Measurements from ENCODE around the gene ERCC8. TPM values are rescaled to one million over a fixed set of nuclear protein-coding genes. Genes with fewer than 3 reads are reported as not detected.

Gene ERCC8
- total and polyA plus RNA-seq, 9 of the 15 experiments (the other 6 are each of a cell fraction or from before 2014, with no cell fraction given): 10.1 to 41.8 (median 24.4) TPM

DNA sequence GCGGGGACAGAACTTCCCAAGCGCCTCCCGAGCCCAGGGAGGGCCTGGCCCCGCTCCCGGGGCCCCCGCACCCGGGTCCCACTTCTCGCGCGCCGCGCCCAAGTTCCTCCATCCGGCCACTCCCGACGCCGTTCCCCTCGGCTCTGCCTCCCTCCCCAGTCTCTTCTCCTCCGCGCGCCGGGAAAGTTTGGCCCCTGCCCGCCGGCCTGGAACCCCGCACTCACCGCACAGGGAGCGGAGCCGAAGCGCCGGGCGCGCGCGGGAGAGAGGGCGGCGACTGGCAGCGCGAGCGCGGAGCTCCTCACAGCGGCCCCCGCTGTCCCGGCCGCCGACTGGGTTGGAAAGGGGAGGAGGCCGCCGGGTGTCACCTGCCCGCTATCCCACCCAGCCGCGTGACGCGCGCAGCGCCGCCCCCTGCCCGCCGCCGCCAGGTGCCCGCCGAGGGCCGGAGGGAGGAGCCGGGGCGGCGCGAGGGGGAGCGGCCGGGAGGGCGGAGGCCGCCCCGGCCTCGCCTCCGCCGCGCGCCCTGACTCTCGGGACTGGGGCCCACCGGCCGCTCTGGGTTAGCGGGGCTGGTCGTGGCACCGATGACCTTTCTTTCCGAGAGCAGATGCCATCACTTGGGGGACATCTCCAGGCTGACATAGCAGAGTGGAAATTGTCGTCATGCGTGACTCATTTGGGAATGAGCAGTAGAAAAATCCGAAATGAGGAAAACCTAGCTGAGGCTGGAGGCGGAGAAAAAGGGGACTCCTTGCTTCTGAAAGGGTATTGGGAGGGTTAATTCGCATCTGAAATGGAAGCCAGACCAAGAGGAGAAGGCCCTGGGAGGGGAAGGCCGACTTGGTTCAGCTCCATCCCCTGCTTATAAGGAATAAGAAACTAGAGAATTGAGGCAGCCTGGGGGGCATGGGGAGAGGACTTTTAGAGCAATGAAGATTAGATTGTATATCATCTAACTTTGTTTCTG lies 100.6 kb downstream of the ERCC8 start, which contains the start of gene ELOVL7 (continued):
- TF ChIP-seq, protein P1, sequence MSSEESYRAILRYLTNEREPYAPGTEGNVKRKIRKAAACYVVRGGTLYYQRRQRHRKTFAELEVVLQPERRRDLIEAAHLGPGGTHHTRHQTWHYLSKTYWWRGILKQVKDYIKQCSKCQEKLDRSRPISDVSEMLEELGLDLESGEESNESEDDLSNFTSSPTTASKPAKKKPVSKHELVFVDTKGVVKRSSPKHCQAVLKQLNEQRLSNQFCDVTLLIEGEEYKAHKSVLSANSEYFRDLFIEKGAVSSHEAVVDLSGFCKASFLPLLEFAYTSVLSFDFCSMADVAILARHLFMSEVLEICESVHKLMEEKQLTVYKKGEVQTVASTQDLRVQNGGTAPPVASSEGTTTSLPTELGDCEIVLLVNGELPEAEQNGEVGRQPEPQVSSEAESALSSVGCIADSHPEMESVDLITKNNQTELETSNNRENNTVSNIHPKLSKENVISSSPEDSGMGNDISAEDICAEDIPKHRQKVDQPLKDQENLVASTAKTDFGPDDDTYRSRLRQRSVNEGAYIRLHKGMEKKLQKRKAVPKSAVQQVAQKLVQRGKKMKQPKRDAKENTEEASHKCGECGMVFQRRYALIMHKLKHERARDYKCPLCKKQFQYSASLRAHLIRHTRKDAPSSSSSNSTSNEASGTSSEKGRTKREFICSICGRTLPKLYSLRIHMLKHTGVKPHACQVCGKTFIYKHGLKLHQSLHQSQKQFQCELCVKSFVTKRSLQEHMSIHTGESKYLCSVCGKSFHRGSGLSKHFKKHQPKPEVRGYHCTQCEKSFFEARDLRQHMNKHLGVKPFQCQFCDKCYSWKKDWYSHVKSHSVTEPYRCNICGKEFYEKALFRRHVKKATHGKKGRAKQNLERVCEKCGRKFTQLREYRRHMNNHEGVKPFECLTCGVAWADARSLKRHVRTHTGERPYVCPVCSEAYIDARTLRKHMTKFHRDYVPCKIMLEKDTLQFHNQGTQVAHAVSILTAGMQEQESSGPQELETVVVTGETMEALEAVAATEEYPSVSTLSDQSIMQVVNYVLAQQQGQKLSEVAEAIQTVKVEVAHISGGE (CRISPR knock-in tag; IDR thresholded peaks at IDR 0.05): peak in 1 of 3 experiments; percentile 61; a peak in 2 of 6 replicates
- peak in 1 of 2 experiments; percentile 83 for TF ChIP-seq MAZ (CRISPR knock-in tag; conservative IDR thresholded peaks at IDR 0.05 in 1 of 2, IDR thresholded peaks at IDR 0.05 in 1 of 2)
- TF ChIP-seq POLR2A (conservative IDR thresholded peaks at IDR 0.05): peak; percentile 48; the same call in 1 of the 2 replicates
- TF ChIP-seq NUFIP1 (IDR thresholded peaks at IDR 0.05; ENCODE audit: partially characterized antibody): no peak
- TF ChIP-seq ERF (CRISPR knock-in tag; IDR thresholded peaks at IDR 0.05): 0 out of 2 replicates have a peak, but pooled peaks have one; percentile 7
- 0 out of 2 replicates have a peak, but pooled peaks have one; percentile 42 for TF ChIP-seq ZNF584 (CRISPR knock-in tag; IDR thresholded peaks at IDR 0.05; ENCODE audit: low read depth)
- TF ChIP-seq SMAD4 (CRISPR knock-in tag; conservative IDR thresholded peaks at IDR 0.05): peak; percentile 73
- 0 out of 2 replicates have a peak, but pooled peaks have one; percentile 14 for TF ChIP-seq MTA3 (IDR thresholded peaks at IDR 0.05; ENCODE audit: borderline replicate concordance)
- TF ChIP-seq OTX1 (CRISPR knock-in tag; IDR thresholded peaks at IDR 0.05): 0 out of 2 replicates have a peak, but pooled peaks have one; percentile 33
- no peak for TF ChIP-seq ZBED1 (IDR thresholded peaks at IDR 0.05)
- TF ChIP-seq, protein P2, sequence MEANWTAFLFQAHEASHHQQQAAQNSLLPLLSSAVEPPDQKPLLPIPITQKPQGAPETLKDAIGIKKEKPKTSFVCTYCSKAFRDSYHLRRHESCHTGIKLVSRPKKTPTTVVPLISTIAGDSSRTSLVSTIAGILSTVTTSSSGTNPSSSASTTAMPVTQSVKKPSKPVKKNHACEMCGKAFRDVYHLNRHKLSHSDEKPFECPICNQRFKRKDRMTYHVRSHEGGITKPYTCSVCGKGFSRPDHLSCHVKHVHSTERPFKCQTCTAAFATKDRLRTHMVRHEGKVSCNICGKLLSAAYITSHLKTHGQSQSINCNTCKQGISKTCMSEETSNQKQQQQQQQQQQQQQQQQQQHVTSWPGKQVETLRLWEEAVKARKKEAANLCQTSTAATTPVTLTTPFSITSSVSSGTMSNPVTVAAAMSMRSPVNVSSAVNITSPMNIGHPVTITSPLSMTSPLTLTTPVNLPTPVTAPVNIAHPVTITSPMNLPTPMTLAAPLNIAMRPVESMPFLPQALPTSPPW (CRISPR knock-in tag; IDR thresholded peaks at IDR 0.05): peak; percentile 68
- TF ChIP-seq, protein P3, sequence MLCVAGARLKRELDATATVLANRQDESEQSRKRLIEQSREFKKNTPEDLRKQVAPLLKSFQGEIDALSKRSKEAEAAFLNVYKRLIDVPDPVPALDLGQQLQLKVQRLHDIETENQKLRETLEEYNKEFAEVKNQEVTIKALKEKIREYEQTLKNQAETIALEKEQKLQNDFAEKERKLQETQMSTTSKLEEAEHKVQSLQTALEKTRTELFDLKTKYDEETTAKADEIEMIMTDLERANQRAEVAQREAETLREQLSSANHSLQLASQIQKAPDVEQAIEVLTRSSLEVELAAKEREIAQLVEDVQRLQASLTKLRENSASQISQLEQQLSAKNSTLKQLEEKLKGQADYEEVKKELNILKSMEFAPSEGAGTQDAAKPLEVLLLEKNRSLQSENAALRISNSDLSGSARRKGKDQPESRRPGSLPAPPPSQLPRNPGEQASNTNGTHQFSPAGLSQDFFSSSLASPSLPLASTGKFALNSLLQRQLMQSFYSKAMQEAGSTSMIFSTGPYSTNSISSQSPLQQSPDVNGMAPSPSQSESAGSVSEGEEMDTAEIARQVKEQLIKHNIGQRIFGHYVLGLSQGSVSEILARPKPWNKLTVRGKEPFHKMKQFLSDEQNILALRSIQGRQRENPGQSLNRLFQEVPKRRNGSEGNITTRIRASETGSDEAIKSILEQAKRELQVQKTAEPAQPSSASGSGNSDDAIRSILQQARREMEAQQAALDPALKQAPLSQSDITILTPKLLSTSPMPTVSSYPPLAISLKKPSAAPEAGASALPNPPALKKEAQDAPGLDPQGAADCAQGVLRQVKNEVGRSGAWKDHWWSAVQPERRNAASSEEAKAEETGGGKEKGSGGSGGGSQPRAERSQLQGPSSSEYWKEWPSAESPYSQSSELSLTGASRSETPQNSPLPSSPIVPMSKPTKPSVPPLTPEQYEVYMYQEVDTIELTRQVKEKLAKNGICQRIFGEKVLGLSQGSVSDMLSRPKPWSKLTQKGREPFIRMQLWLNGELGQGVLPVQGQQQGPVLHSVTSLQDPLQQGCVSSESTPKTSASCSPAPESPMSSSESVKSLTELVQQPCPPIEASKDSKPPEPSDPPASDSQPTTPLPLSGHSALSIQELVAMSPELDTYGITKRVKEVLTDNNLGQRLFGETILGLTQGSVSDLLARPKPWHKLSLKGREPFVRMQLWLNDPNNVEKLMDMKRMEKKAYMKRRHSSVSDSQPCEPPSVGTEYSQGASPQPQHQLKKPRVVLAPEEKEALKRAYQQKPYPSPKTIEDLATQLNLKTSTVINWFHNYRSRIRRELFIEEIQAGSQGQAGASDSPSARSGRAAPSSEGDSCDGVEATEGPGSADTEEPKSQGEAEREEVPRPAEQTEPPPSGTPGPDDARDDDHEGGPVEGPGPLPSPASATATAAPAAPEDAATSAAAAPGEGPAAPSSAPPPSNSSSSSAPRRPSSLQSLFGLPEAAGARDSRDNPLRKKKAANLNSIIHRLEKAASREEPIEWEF (CRISPR knock-in tag; IDR thresholded peaks at IDR 0.05): no peak
- TF ChIP-seq ZEB2 (IDR thresholded peaks at IDR 0.05): 0 out of 2 replicates have a peak, but pooled peaks have one; percentile 11
- peak in 1 of 2 experiments; percentile 50; a peak in 1 of 4 replicates for TF ChIP-seq NONO (IDR thresholded peaks at IDR 0.05; ENCODE audit: low read depth in 2 of 2, low read length in 1 of 2)

Measured in K562 (cell line).